GM21529 (cell line): ENCODE data around the gene IRF7.
A peak's percentile ranks its signal among the peaks of the same experiment; 100 is the strongest.

Source experiments
- ATAC-seq: cut with Tn5 transposase; IDR thresholded peaks from one replicate; pipeline ENCODE4 v1.9.1; 2021; ENCODE audit not compliant: unreplicated experiment

IRF7 gene

GRCh38 chr11:621838-622237 lies 6.1 kb upstream of the IRF7 start:
- no peak for ATAC-seq

GRCh38 chr11:620935-621814 lies 5.4 kb upstream of the IRF7 start:
- no peak for ATAC-seq

- no peak for ATAC-seq
Measured at GRCh38 chr11:620201-620600, 4.5 kb upstream of the IRF7 start.

- no peak for ATAC-seq
Measured at GRCh38 chr11:619628-620050, 3.9 kb upstream of the IRF7 start.

- ATAC-seq: no peak
Measured at GRCh38 chr11:618856-619627, 3.3 kb upstream of the IRF7 start.

GRCh38 chr11:617912-618682 lies 2.3 kb upstream of the IRF7 start:
- no peak for ATAC-seq

- ATAC-seq: no peak
Measured at GRCh38 chr11:617199-617911, 1.6 kb upstream of the IRF7 start.

GRCh38 chr11:616320-617198 lies 809 bp upstream of the IRF7 start:
- no peak for ATAC-seq

GRCh38 chr11:614623-615503 lies 887 bp downstream of the IRF7 start:
- peak; percentile 2 for ATAC-seq

GRCh38 chr11:614021-614622 lies 1.6 kb downstream of the IRF7 start:
- no peak for ATAC-seq

- no peak for ATAC-seq
Measured at GRCh38 chr11:613369-613968, 2.3 kb downstream of the IRF7 start.

- ATAC-seq: no peak
Measured at GRCh38 chr11:612961-613300, 2.8 kb downstream of the IRF7 start.

- ATAC-seq: no peak
Measured at GRCh38 chr11:612201-612960, 3.4 kb downstream of the IRF7 start.

GRCh38 chr11:611001-611996 lies 4.5 kb downstream of the IRF7 start:
- no peak for ATAC-seq

GRCh38 chr11:610146-610801 lies 5.5 kb downstream of the IRF7 start:
- no peak for ATAC-seq

- ATAC-seq: no peak
Measured at GRCh38 chr11:609341-609811, 6.4 kb downstream of the IRF7 start.
